Measurements from ENCODE around the gene MSMP.

MSMP gene

GRCh38 chr9:35712762-35713400, 41.2 kb downstream of the MSMP start:
- Histone ChIP-seq H4K8ac (ENCODE audit: low read depth, low read length) (no peak overlapping the region), H3K27me3 (ENCODE audit: insufficient read depth, low read length) (no peaks in the 10 kb centered on the region)

GRCh38 chr9:35711501-35712428, 42.3 kb downstream of the MSMP start:
- Histone ChIP-seq H3K36me3 (ENCODE audit: control insufficient read depth in 1 of 2, insufficient read depth in 2 of 2, low read length in 2 of 2) (peaks cover 66 to 75% of the 10 kb centered on the region in 2 experiments), H3K23ac (ENCODE audit: low read length) (no peak overlapping the region), H2BK12ac (ENCODE audit: low read length) (no peak overlapping the region), H2BK120ac (ENCODE audit: insufficient read depth, low read length, poor library complexity) (no peak overlapping the region), H3K9me3 (ENCODE audit: insufficient read depth, low read depth, low read length) (no peaks in the 10 kb centered on the region), H2BK5ac (ENCODE audit: low read depth, low read length, poor library complexity) (no peak overlapping the region), H4K8ac (ENCODE audit: low read depth, low read length) (no peak overlapping the region), H3K4me3 (ENCODE audit: low read depth, low read length) (no peak overlapping the region), H4K12ac (ENCODE audit: low read depth, low read length) (no peak overlapping the region), H3K79me2 (ENCODE audit: control insufficient read depth, insufficient read depth, low read length, poor library complexity) (no peaks in the 10 kb centered on the region), H3K4ac (ENCODE audit: low read depth, low read length) (no peak overlapping the region), H2AK5ac (ENCODE audit: low read length) (no peak overlapping the region), H3K27me3 (ENCODE audit: insufficient read depth, low read length) (no peaks in the 10 kb centered on the region), H3K18ac (ENCODE audit: low read length) (no peak overlapping the region), H3K27ac (ENCODE audit: low read depth, low read length) (no peak overlapping the region), H3K4me1 (ENCODE audit: control insufficient read depth in 1 of 2, insufficient read depth in 2 of 2, low read length in 2 of 2) (no peaks in the 10 kb centered on the region), H3K4me2 (ENCODE audit: low read length) (no peak overlapping the region), H4K91ac (ENCODE audit: low read depth, low read length) (no peak overlapping the region), H2AFZ (ENCODE audit: insufficient read depth, low read length, poor library complexity) (no peak overlapping the region), H3K9ac (ENCODE audit: low read length) (no peak overlapping the region), H3K14ac (ENCODE audit: low read length) (no peak overlapping the region), H3K79me1 (ENCODE audit: low read length) (no peaks in the 10 kb centered on the region)
- no CpG with 5 or more reads among the region's 21 CpGs for WGBS (ENCODE audit: extremely low coverage, insufficient coverage, insufficient read length)
- peak; percentile 77 to 85 for DNase-seq

More at GRCh38 chr9:35712762-35713400, 41.2 kb downstream of the MSMP start:
- no peaks in the 10 kb centered on the region for H3K9me3 ChIP-seq (ENCODE audit: insufficient read depth, low read depth, low read length)
- no peak overlapping the region for H2AK5ac ChIP-seq (ENCODE audit: low read length)
- H4K12ac ChIP-seq (ENCODE audit: low read depth, low read length), result no peak overlapping the region
- no peak overlapping the region for H2AFZ ChIP-seq (ENCODE audit: insufficient read depth, low read length, poor library complexity)
- H2BK12ac ChIP-seq (ENCODE audit: low read length), result no peak overlapping the region
- H3K27ac ChIP-seq (ENCODE audit: low read depth, low read length), result no peak overlapping the region
- H3K4me3 ChIP-seq (ENCODE audit: low read depth, low read length), result no peak overlapping the region
- no peaks in the 10 kb centered on the region for H3K79me1 ChIP-seq (ENCODE audit: low read length)
- H3K9ac ChIP-seq (ENCODE audit: low read length), result no peak overlapping the region
- no peak overlapping the region for H3K14ac ChIP-seq (ENCODE audit: low read length)
- no CpG with 5 or more reads among the region's 11 CpGs for WGBS (ENCODE audit: extremely low coverage, insufficient coverage, insufficient read length)
- no peaks in the 10 kb centered on the region for H3K4me1 ChIP-seq (ENCODE audit: control insufficient read depth in 1 of 2, insufficient read depth in 2 of 2, low read length in 2 of 2)
- H3K79me2 ChIP-seq (ENCODE audit: control insufficient read depth, insufficient read depth, low read length, poor library complexity), result no peaks in the 10 kb centered on the region
- H2BK120ac ChIP-seq (ENCODE audit: insufficient read depth, low read length, poor library complexity), result no peak overlapping the region
- DNase-seq, result no peak
- no peak overlapping the region for H4K91ac ChIP-seq (ENCODE audit: low read depth, low read length)
- peaks cover 67 to 75% of the 10 kb centered on the region in 2 experiments for H3K36me3 ChIP-seq (ENCODE audit: control insufficient read depth in 1 of 2, insufficient read depth in 2 of 2, low read length in 2 of 2)
- H3K23ac ChIP-seq (ENCODE audit: low read length), result no peak overlapping the region
- H3K4ac ChIP-seq (ENCODE audit: low read depth, low read length), result no peak overlapping the region
- no peak overlapping the region for H3K18ac ChIP-seq (ENCODE audit: low read length)
- H3K4me2 ChIP-seq (ENCODE audit: low read length), result no peak overlapping the region
- H2BK5ac ChIP-seq (ENCODE audit: low read depth, low read length, poor library complexity), result no peak overlapping the region

GRCh38 chr9:35710818-35711500, 43.1 kb downstream of the MSMP start:
- Histone ChIP-seq H3K14ac (ENCODE audit: low read length) (no peak overlapping the region), H3K79me2 (ENCODE audit: control insufficient read depth, insufficient read depth, low read length, poor library complexity) (no peaks in the 10 kb centered on the region), H3K27me3 (ENCODE audit: insufficient read depth, low read length) (no peaks in the 10 kb centered on the region), H2BK120ac (ENCODE audit: insufficient read depth, low read length, poor library complexity) (no peak overlapping the region), H3K27ac (ENCODE audit: low read depth, low read length) (no peak overlapping the region), H3K4ac (ENCODE audit: low read depth, low read length) (no peak overlapping the region), H4K12ac (ENCODE audit: low read depth, low read length) (no peak overlapping the region), H2AFZ (ENCODE audit: insufficient read depth, low read length, poor library complexity) (no peak overlapping the region), H3K36me3 (ENCODE audit: control insufficient read depth in 1 of 2, insufficient read depth in 2 of 2, low read length in 2 of 2) (peaks cover 70 to 76% of the 10 kb centered on the region in 2 experiments), H3K79me1 (ENCODE audit: low read length) (no peaks in the 10 kb centered on the region), H3K23ac (ENCODE audit: low read length) (no peak overlapping the region), H4K8ac (ENCODE audit: low read depth, low read length) (no peak overlapping the region), H3K9ac (ENCODE audit: low read length) (no peak overlapping the region), H2BK5ac (ENCODE audit: low read depth, low read length, poor library complexity) (no peak overlapping the region), H3K4me1 (ENCODE audit: control insufficient read depth in 1 of 2, insufficient read depth in 2 of 2, low read length in 2 of 2) (no peaks in the 10 kb centered on the region), H3K9me3 (ENCODE audit: insufficient read depth, low read depth, low read length) (no peaks in the 10 kb centered on the region), H3K4me3 (ENCODE audit: low read depth, low read length) (no peak overlapping the region), H2AK5ac (ENCODE audit: low read length) (no peak overlapping the region), H2BK12ac (ENCODE audit: low read length) (no peak overlapping the region), H4K91ac (ENCODE audit: low read depth, low read length) (no peak overlapping the region), H3K18ac (ENCODE audit: low read length) (no peak overlapping the region), H3K4me2 (ENCODE audit: low read length) (no peak overlapping the region)
- DNase-seq, result no peak
- WGBS (ENCODE audit: extremely low coverage, insufficient coverage, insufficient read length), result no CpG with 5 or more reads among the region's 7 CpGs

- Histone ChIP-seq H4K8ac (ENCODE audit: low read depth, low read length) (no peak overlapping the region), H2BK120ac (ENCODE audit: insufficient read depth, low read length, poor library complexity) (no peak overlapping the region), H2BK5ac (ENCODE audit: low read depth, low read length, poor library complexity) (no peak overlapping the region), H3K18ac (ENCODE audit: low read length) (no peak overlapping the region), H4K91ac (ENCODE audit: low read depth, low read length) (no peak overlapping the region), H3K27ac (ENCODE audit: low read depth, low read length) (no peak overlapping the region), H4K12ac (ENCODE audit: low read depth, low read length) (no peak overlapping the region), H3K9me3 (ENCODE audit: insufficient read depth, low read depth, low read length) (peaks cover 1% of the 10 kb centered on the region), H3K36me3 (ENCODE audit: control insufficient read depth in 1 of 2, insufficient read depth in 2 of 2, low read length in 2 of 2) (peaks cover 80 to 84% of the 10 kb centered on the region in 2 experiments), H3K4ac (ENCODE audit: low read depth, low read length) (no peak overlapping the region), H3K14ac (ENCODE audit: low read length) (no peak overlapping the region), H2BK12ac (ENCODE audit: low read length) (no peak overlapping the region), H3K4me3 (ENCODE audit: low read depth, low read length) (no peak overlapping the region), H3K27me3 (ENCODE audit: insufficient read depth, low read length) (no peaks in the 10 kb centered on the region), H3K4me1 (ENCODE audit: control insufficient read depth in 1 of 2, insufficient read depth in 2 of 2, low read length in 2 of 2) (no peaks in the 10 kb centered on the region), H3K23ac (ENCODE audit: low read length) (no peak overlapping the region), H3K79me1 (ENCODE audit: low read length) (no peaks in the 10 kb centered on the region), H3K79me2 (ENCODE audit: control insufficient read depth, insufficient read depth, low read length, poor library complexity) (no peaks in the 10 kb centered on the region), H3K9ac (ENCODE audit: low read length) (no peak overlapping the region), H2AK5ac (ENCODE audit: low read length) (no peak overlapping the region), H3K4me2 (ENCODE audit: low read length) (no peak overlapping the region), H2AFZ (ENCODE audit: insufficient read depth, low read length, poor library complexity) (no peak overlapping the region)
- DNase-seq, result no peak
- no CpG with 5 or more reads among the region's 4 CpGs for WGBS (ENCODE audit: extremely low coverage, insufficient coverage, insufficient read length)
These were observed 45.9 kb downstream of the MSMP start for GRCh38 chr9:35708146-35708545.

All from trophoblast cell (in vitro differentiated cells and primary cell).